ENCODE data around the gene CUX1. TPM values are rescaled to one million over a fixed set of nuclear protein-coding genes. Genes with fewer than 3 reads are reported as not detected.
"Not testable (repeated sequence)": the region's sequence is repeated elsewhere in the genome, so short reads cannot be mapped to it uniquely, and the experiment has no call there.

Gene CUX1
- total RNA-seq, 1 experiment from 2014 or later, result 64.3 TPM

DNA sequence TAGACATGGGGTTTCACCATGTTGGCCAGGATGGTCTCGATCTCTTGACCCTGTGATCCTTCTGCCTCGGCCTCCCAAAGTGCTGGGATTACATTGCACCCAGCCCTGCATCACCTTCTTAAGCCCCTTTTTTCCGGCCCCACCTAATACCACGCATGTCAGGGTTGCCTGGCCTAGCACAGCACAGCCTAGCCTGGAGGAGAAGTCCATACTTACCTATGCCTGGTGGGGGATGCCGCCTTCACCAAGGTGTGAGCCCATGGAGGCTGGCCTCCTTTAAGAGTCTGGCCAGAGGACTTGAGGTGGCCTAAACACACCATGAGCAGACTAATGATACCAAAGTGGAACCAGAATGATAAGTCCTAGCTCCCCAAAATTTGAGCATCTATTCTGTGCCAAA is 22.0 kb upstream of the CUX1 start:
- DNase-seq (ENCODE audit: low spot score) (no peak), ATAC-seq (no peak)
- no peaks in the 10 kb centered on the region; the same call in 1 of the 2 replicates for H3K27me3 Mint-ChIP-seq (ENCODE audit: low read depth)
- TF ChIP-seq, protein P1, sequence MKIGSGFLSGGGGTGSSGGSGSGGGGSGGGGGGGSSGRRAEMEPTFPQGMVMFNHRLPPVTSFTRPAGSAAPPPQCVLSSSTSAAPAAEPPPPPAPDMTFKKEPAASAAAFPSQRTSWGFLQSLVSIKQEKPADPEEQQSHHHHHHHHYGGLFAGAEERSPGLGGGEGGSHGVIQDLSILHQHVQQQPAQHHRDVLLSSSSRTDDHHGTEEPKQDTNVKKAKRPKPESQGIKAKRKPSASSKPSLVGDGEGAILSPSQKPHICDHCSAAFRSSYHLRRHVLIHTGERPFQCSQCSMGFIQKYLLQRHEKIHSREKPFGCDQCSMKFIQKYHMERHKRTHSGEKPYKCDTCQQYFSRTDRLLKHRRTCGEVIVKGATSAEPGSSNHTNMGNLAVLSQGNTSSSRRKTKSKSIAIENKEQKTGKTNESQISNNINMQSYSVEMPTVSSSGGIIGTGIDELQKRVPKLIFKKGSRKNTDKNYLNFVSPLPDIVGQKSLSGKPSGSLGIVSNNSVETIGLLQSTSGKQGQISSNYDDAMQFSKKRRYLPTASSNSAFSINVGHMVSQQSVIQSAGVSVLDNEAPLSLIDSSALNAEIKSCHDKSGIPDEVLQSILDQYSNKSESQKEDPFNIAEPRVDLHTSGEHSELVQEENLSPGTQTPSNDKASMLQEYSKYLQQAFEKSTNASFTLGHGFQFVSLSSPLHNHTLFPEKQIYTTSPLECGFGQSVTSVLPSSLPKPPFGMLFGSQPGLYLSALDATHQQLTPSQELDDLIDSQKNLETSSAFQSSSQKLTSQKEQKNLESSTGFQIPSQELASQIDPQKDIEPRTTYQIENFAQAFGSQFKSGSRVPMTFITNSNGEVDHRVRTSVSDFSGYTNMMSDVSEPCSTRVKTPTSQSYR (CRISPR knock-in tag; IDR thresholded peaks at IDR 0.05), result no peak
- TF ChIP-seq ZNF396 (CRISPR knock-in tag; IDR thresholded peaks at IDR 0.05; ENCODE audit: borderline replicate concordance) (no peak), FOXK1 (CRISPR knock-in tag; IDR thresholded peaks at IDR 0.05) (no peak), CREB1 (CRISPR knock-in tag; IDR thresholded peaks at IDR 0.05) (no peak), ZNF416 (CRISPR knock-in tag; IDR thresholded peaks at IDR 0.05) (no peak), MXD4 (CRISPR knock-in tag; IDR thresholded peaks at IDR 0.05; ENCODE audit: borderline replicate concordance) (no peak), NR2C2 (CRISPR knock-in tag; IDR thresholded peaks at IDR 0.05) (no peak), TCF7 (CRISPR knock-in tag; IDR thresholded peaks at IDR 0.05; ENCODE audit: low read depth) (no peak), FOXP1 (CRISPR knock-in tag; IDR thresholded peaks at IDR 0.05; ENCODE audit: borderline replicate concordance) (no peak)
- TF ChIP-seq, protein P2, sequence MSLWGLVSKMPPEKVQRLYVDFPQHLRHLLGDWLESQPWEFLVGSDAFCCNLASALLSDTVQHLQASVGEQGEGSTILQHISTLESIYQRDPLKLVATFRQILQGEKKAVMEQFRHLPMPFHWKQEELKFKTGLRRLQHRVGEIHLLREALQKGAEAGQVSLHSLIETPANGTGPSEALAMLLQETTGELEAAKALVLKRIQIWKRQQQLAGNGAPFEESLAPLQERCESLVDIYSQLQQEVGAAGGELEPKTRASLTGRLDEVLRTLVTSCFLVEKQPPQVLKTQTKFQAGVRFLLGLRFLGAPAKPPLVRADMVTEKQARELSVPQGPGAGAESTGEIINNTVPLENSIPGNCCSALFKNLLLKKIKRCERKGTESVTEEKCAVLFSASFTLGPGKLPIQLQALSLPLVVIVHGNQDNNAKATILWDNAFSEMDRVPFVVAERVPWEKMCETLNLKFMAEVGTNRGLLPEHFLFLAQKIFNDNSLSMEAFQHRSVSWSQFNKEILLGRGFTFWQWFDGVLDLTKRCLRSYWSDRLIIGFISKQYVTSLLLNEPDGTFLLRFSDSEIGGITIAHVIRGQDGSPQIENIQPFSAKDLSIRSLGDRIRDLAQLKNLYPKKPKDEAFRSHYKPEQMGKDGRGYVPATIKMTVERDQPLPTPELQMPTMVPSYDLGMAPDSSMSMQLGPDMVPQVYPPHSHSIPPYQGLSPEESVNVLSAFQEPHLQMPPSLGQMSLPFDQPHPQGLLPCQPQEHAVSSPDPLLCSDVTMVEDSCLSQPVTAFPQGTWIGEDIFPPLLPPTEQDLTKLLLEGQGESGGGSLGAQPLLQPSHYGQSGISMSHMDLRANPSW (CRISPR knock-in tag; conservative IDR thresholded peaks at IDR 0.05; ENCODE audit: low read depth), result no peak
- TF ChIP-seq, protein P3, sequence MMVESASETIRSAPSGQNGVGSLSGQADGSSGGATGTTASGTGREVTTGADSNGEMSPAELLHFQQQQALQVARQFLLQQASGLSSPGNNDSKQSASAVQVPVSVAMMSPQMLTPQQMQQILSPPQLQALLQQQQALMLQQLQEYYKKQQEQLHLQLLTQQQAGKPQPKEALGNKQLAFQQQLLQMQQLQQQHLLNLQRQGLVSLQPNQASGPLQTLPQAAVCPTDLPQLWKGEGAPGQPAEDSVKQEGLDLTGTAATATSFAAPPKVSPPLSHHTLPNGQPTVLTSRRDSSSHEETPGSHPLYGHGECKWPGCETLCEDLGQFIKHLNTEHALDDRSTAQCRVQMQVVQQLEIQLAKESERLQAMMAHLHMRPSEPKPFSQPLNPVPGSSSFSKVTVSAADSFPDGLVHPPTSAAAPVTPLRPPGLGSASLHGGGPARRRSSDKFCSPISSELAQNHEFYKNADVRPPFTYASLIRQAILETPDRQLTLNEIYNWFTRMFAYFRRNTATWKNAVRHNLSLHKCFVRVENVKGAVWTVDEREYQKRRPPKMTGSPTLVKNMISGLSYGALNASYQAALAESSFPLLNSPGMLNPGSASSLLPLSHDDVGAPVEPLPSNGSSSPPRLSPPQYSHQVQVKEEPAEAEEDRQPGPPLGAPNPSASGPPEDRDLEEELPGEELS (CRISPR knock-in tag; IDR thresholded peaks at IDR 0.05), result no peak
- TF ChIP-seq, protein P4, sequence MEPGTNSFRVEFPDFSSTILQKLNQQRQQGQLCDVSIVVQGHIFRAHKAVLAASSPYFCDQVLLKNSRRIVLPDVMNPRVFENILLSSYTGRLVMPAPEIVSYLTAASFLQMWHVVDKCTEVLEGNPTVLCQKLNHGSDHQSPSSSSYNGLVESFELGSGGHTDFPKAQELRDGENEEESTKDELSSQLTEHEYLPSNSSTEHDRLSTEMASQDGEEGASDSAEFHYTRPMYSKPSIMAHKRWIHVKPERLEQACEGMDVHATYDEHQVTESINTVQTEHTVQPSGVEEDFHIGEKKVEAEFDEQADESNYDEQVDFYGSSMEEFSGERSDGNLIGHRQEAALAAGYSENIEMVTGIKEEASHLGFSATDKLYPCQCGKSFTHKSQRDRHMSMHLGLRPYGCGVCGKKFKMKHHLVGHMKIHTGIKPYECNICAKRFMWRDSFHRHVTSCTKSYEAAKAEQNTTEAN (CRISPR knock-in tag; IDR thresholded peaks at IDR 0.05), result no peak
- ChIA-PET POLR2A (no interaction called here), CTCF (interaction anchor here (1.0 kb wide), 1 partner anchor 19 kb away, joined by 3 read pairs; no protein-coding TSS in a partner anchor)
- no peak overlapping the region for H3K4me3 Mint-ChIP-seq
- H3K9me3 Mint-ChIP-seq, result peaks cover 4% of the 10 kb centered on the region; the same call in 1 of the 2 replicates
- no peaks in the 10 kb centered on the region for H3K4me1 Mint-ChIP-seq
- H3K36me3 Mint-ChIP-seq, result no peaks in the 10 kb centered on the region
- no peak overlapping the region for H3K27ac Mint-ChIP-seq

DNA sequence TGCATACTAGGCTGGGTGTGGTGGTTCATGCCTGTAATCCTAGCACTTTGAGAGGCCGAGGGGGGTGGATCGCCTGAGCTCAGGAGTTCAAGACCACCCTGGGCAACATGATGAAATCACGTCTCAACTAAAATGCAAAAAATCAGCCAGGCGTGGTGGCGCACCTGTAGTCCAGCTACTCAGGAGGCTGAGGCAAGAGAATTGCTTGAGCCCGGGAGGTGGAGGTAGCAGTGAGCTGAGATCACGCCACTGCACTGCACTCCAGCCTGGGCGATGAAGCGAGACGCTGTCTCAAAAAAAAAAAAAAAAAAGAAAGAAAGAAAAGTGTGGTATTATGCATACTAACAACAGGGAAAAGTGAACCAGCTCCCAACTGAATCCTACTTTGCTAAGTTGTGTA is 19.3 kb upstream of the CUX1 start:
- ATAC-seq; H3K27me3 Mint-ChIP-seq (ENCODE audit: low read depth); CTCF ChIA-PET; H3K4me3 Mint-ChIP-seq; H3K36me3 Mint-ChIP-seq; DNase-seq (ENCODE audit: low spot score); POLR2A ChIA-PET; H3K4me1 Mint-ChIP-seq; H3K9me3 Mint-ChIP-seq; H3K27ac Mint-ChIP-seq: not testable (repeated sequence)
